Measurements from ENCODE around the gene STXBP3. TPM values are rescaled to one million over a fixed set of nuclear protein-coding genes. Genes with fewer than 3 reads are reported as not detected.
"Not testable (repeated sequence)": the region's sequence is repeated elsewhere in the genome, so short reads cannot be mapped to it uniquely, and the experiment has no call there.

The STXBP3 gene
- total RNA-seq, 1 experiment from 2014 or later = 48.5 TPM

DNA sequence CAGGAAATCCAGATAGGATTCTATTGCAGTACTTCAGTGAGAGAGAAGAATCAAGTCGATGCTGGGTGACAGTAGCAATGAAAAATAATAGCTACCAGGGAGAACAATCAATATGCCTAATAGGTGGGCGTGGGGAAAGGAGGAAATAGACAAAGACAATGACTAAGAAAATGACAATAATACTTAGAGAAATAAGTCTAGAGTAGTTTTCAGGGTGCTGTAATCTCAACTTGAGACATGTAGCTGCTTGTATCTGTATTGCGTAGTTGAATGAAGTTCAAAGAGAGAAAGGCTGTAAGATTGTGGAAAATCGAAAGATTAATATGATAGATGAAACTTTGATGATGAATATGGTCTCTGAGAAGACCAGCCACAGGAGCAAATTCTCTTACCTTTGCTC, 2.6 kb downstream of the STXBP3 start:
- no peak for DNase-seq (ENCODE audit: low read depth in 1 of 2, low spot score in 2 of 2)
- Histone ChIP-seq H3K36me3 (peaks cover 22% of the 10 kb centered on the region), H3K27ac (no peak overlapping the region), H3K4me3 (no peak overlapping the region), H3K4me1 (replicated peaks) (peaks cover 8% of the 10 kb centered on the region), H3K27me3 (replicated peaks) (no peaks in the 10 kb centered on the region), H3K9me3 (replicated peaks) (no peaks in the 10 kb centered on the region)

DNA sequence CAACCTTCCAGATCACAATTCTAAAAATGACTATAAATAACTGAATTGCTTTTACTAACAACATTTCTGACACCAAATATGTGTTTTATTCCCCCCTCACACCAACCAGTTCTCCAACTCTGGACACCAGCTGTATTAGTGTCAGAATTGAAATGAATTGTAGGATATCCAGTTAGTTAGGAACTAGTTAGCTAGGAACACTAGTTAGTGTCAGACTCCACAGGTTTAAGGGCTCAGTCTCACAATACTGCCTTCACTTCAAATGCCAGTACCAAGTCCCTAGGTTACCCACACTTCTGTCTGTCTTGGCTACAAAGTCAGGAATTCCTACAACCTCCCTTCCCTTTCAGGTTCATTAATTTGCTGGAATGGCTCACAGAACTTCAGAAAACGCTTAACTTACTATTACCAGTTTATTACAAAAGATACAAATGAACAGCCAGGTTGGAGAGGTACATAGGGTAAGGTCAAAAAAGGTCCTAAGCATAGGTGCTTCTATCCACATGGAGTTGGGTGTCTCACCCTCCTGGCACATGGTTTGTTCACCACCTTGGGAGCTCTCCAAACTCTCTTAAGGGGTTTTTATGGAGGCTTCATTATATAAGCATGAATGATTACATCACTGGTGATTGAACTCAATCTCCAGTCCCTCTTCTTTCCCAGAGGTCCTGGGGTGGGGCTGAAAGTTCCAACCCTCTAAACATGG, 4.2 kb downstream of the STXBP3 start:
- Histone ChIP-seq H3K27ac (no peak overlapping the region), H3K4me1 (replicated peaks) (peaks cover 14% of the 10 kb centered on the region), H3K4me3 (no peak overlapping the region), H3K9me3 (replicated peaks) (no peaks in the 10 kb centered on the region), H3K27me3 (replicated peaks) (no peaks in the 10 kb centered on the region), H3K36me3 (peaks cover 34% of the 10 kb centered on the region)
- DNase-seq (ENCODE audit: low read depth in 1 of 2, low spot score in 2 of 2) = no peak

DNA sequence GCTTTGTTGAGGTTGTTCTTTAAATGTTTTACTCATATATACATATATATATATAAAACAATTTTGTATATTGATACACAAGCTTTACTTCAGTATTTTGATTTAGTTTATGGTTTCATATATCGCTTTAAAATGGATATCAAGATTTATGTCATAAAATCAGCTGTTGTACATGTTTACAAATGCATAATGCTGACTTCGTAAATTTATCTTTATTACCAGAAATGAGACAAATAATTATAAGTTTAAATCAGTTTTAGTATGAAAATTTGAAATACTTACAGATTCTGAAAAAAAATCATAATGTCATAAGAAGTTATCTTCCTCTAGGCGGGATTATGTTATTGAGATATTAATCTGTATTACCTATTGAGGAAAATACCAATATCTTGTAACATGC, 6.9 kb downstream of the STXBP3 start:
- H3K4me1 ChIP-seq (replicated peaks) = peaks cover 6% of the 10 kb centered on the region
- no peak overlapping the region for H3K27ac ChIP-seq
- H3K36me3 ChIP-seq = peaks cover 42% of the 10 kb centered on the region
- no peaks in the 10 kb centered on the region for H3K9me3 ChIP-seq (replicated peaks)
- H3K4me3 ChIP-seq = no peak overlapping the region
- DNase-seq (ENCODE audit: low read depth in 1 of 2, low spot score in 2 of 2) = no peak
- H3K27me3 ChIP-seq (replicated peaks) = no peaks in the 10 kb centered on the region

- Histone ChIP-seq H3K4me3 (no peak overlapping the region), H3K27me3 (replicated peaks) (no peaks in the 10 kb centered on the region), H3K27ac (no peak overlapping the region), H3K4me1 (replicated peaks) (peaks cover 6% of the 10 kb centered on the region), H3K36me3 (peaks cover 53% of the 10 kb centered on the region), H3K9me3 (replicated peaks) (no peaks in the 10 kb centered on the region)
- no peak for DNase-seq (ENCODE audit: low read depth in 1 of 2, low spot score in 2 of 2)
Measured at GRCh38 chr1:108758796-108759195, 12.3 kb downstream of the STXBP3 start.

GRCh38 chr1:108767115-108767514, 20.6 kb downstream of the STXBP3 start:
- Histone ChIP-seq H3K27ac (no peak overlapping the region), H3K4me1 (replicated peaks) (no peaks in the 10 kb centered on the region), H3K9me3 (replicated peaks) (no peaks in the 10 kb centered on the region), H3K4me3 (no peak overlapping the region), H3K36me3 (peaks cover 45% of the 10 kb centered on the region), H3K27me3 (replicated peaks) (no peaks in the 10 kb centered on the region)
- DNase-seq (ENCODE audit: low read depth in 1 of 2, low spot score in 2 of 2) = no peak

DNA sequence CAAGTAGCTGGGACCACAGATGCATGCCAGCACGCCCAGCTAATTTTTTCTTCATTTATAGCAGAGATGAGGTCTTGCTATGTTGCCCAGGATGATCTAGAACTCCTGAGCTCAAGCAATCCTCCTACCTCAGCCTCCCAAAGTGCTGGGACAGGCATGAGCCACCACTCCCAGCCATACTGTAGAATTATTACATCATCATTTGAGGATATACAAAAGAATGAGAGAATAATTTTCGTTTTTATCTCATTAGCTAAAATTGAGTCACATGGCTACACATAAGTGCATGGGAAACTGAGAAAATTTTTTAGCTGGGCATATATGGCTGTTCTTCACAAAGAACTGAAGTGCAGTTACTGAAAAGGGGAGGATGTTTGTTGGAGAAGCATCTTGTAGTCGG, 21.2 kb downstream of the STXBP3 start:
- no peak for DNase-seq (ENCODE audit: low read depth in 1 of 2, low spot score in 2 of 2)
- Histone ChIP-seq H3K4me3 (no peak overlapping the region), H3K36me3 (peaks cover 43% of the 10 kb centered on the region), H3K9me3 (replicated peaks) (no peaks in the 10 kb centered on the region), H3K27ac (no peak overlapping the region), H3K4me1 (replicated peaks) (no peaks in the 10 kb centered on the region), H3K27me3 (replicated peaks) (no peaks in the 10 kb centered on the region)

GRCh38 chr1:108777839-108778238, 31.4 kb downstream of the STXBP3 start:
- DNase-seq (ENCODE audit: low read depth in 1 of 2, low spot score in 2 of 2) = no peak
- H3K4me3 ChIP-seq = no peak overlapping the region
- peaks cover 57% of the 10 kb centered on the region for H3K36me3 ChIP-seq
- no peaks in the 10 kb centered on the region for H3K4me1 ChIP-seq (replicated peaks)
- H3K27me3 ChIP-seq (replicated peaks) = no peaks in the 10 kb centered on the region
- no peak overlapping the region for H3K27ac ChIP-seq
- H3K9me3 ChIP-seq (replicated peaks) = no peaks in the 10 kb centered on the region

DNA sequence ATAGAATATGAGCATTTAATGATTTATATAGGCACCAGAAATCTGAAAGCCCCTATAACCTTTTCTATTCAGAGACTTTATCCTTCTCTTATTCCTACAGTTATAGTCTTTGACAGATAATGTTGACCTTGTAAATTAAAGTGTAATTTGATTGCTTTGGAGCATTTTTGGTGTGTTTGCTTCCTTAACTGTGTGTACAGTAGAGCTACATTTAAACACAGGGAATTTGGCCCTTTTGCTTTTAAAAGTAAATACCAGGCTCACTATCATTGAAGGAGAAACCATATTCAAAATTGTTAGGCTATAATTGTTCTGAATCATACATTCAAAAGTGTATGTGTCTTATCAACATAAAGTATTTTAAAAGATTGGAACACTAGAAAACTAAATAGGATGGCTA, 33.0 kb downstream of the STXBP3 start:
- peaks cover 63% of the 10 kb centered on the region for H3K36me3 ChIP-seq

GRCh38 chr1:108780937-108781574, 34.6 kb downstream of the STXBP3 start:
- Histone ChIP-seq H3K4me3 (no peak overlapping the region), H3K4me1 (replicated peaks) (no peaks in the 10 kb centered on the region), H3K9me3 (replicated peaks) (peaks cover 5% of the 10 kb centered on the region; the same call in 1 of the 2 replicates), H3K27me3 (replicated peaks) (no peaks in the 10 kb centered on the region), H3K36me3 (peaks cover 71% of the 10 kb centered on the region), H3K27ac (no peak overlapping the region)
- DNase-seq (ENCODE audit: low read depth in 1 of 2, low spot score in 2 of 2) = no peak

More for the DNA sequence above, 33.0 kb downstream of the STXBP3 start:
- Histone ChIP-seq H3K4me3 (no peak overlapping the region), H3K9me3 (replicated peaks) (no peaks in the 10 kb centered on the region), H3K27ac (no peak overlapping the region), H3K27me3 (replicated peaks) (no peaks in the 10 kb centered on the region), H3K4me1 (replicated peaks) (no peaks in the 10 kb centered on the region)
- DNase-seq (ENCODE audit: low read depth in 1 of 2, low spot score in 2 of 2) = no peak

- H3K9me3 ChIP-seq (replicated peaks); H3K27me3 ChIP-seq (replicated peaks); H3K27ac ChIP-seq; DNase-seq (ENCODE audit: low read depth in 1 of 2, low spot score in 2 of 2); H3K4me3 ChIP-seq; H3K4me1 ChIP-seq (replicated peaks): not testable (repeated sequence)
- peaks cover 72% of the 10 kb centered on the region for H3K36me3 ChIP-seq
Measured at GRCh38 chr1:108781575-108781944, 35.1 kb downstream of the STXBP3 start.

DNA sequence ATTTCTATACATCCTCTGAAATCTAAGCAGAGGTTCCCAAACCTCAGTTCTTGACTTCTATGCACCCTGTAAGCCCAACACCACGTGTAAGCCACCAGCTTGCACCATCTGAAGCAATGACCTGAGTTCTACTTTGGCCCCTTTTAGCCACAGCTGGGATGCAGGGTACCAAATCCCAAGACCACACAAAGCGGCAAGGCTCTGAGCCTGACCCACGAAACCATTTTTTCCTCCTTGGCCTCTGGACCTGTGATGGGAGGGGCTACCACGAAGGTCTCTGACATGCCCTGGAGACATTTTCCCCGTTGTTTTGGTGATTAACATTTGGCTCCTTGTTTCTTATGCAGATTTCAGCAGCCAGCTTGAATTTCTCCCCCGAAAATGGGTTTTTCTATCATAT, 38.8 kb downstream of the STXBP3 start:
- Histone ChIP-seq H3K27me3 (replicated peaks) (no peaks in the 10 kb centered on the region), H3K27ac (no peak overlapping the region), H3K4me1 (replicated peaks) (no peaks in the 10 kb centered on the region), H3K4me3 (no peak overlapping the region), H3K9me3 (replicated peaks) (peaks cover 5% of the 10 kb centered on the region; the same call in 1 of the 2 replicates), H3K36me3 (peaks cover 54% of the 10 kb centered on the region)
- no peak for DNase-seq (ENCODE audit: low read depth in 1 of 2, low spot score in 2 of 2)

DNA sequence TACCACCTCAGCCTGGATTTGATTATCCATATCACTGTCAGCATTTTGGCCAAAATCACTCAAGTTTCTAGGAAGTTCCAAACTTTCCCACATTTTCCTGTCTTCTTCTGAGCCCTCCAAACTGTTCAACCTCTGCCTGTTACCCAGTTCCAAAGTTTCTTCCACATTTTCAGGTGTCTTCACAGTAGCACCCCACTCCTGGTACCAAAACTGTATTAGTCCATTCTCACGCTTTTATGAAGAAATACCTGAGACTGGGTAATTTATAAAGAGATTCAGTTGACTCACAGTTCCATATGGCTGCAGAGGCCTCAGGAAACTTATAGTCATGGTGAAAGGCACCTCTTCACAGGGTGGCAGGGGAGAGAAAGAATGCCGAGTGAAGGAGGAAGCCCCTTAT, 39.4 kb downstream of the STXBP3 start:
- no peaks in the 10 kb centered on the region for H3K4me1 ChIP-seq (replicated peaks)
- no peak for DNase-seq (ENCODE audit: low read depth in 1 of 2, low spot score in 2 of 2)
- no peaks in the 10 kb centered on the region for H3K27me3 ChIP-seq (replicated peaks)
- peaks cover 53% of the 10 kb centered on the region for H3K36me3 ChIP-seq
- H3K4me3 ChIP-seq = no peak overlapping the region
- H3K9me3 ChIP-seq (replicated peaks) = peaks cover 5% of the 10 kb centered on the region; the same call in 1 of the 2 replicates
- H3K27ac ChIP-seq = no peak overlapping the region

GRCh38 chr1:108791790-108792189, 45.3 kb downstream of the STXBP3 start:
- Histone ChIP-seq H3K4me1 (replicated peaks) (no peaks in the 10 kb centered on the region), H3K36me3 (peaks cover 28% of the 10 kb centered on the region), H3K27me3 (replicated peaks) (no peaks in the 10 kb centered on the region)

DNA sequence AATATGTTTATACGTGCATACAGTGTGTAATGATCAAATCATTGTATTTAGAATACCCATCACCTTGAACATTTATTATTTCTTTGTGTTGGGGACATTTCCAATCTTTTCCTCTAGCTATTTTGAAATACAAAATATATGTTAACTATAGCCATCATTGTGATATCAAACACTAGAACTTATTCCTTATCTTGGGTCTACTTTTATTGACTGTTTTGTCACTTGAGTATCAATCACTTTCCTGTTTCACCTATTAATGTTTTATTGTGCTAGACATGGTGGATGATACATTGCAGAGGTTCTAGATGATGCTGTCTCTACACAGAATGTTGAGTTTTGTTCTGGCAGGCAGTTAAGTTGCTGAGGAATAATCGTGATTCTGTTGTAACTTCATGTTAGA, 45.9 kb downstream of the STXBP3 start:
- Histone ChIP-seq H3K9me3 (replicated peaks) (no peaks in the 10 kb centered on the region), H3K36me3 (peaks cover 28% of the 10 kb centered on the region), H3K27ac (no peak overlapping the region), H3K4me3 (no peak overlapping the region), H3K4me1 (replicated peaks) (no peaks in the 10 kb centered on the region), H3K27me3 (replicated peaks) (no peaks in the 10 kb centered on the region)
- DNase-seq (ENCODE audit: low read depth in 1 of 2, low spot score in 2 of 2) = no peak

More at GRCh38 chr1:108791790-108792189, 45.3 kb downstream of the STXBP3 start:
- Histone ChIP-seq H3K9me3 (replicated peaks) (no peaks in the 10 kb centered on the region), H3K27ac (no peak overlapping the region), H3K4me3 (no peak overlapping the region)
- DNase-seq (ENCODE audit: low read depth in 1 of 2, low spot score in 2 of 2) = no peak

Data from SJSA1 (cell line).